CD14-positive monocyte (primary cell): ENCODE data around the gene MOB3A. TPM values are rescaled to one million over a fixed set of nuclear protein-coding genes. Genes with fewer than 3 reads are reported as not detected.
A peak's percentile ranks its signal among the peaks of the same experiment; 100 is the strongest.

ENCODE experiments used
- DNase-seq, 3 donors: peaks; one replicate each; pipeline ENCODE4 v3.0.0-alpha.2; 2011 to 2022
- H2AFZ ChIP-seq: 2 replicates; pipeline ENCODE4 v1.6.0; 2012; ENCODE audit warnings: mild to moderate bottlenecking, low read depth, low read length, inconsistent platforms; ENCODE audit not compliant: insufficient read depth, poor library complexity, severe bottlenecking
- H3K27ac ChIP-seq, 2 donors: 1 replicate in 1 of 2; 2 replicates in 1 of 2; pipeline ENCODE4 v1.5.1; 2012 to 2013; ENCODE audit warnings: low read length in 2 of 2, control low read depth in 1 of 2, inconsistent platforms in 1 of 2, low read depth in 1 of 2, mild to moderate bottlenecking in 1 of 2
- H3K27me3 ChIP-seq, 2 donors: one replicate each; pipeline versions ENCODE4 v1.6.0 to v1.6.1; 2011 to 2013; ENCODE audit warnings: low read length in 2 of 2; ENCODE audit not compliant: control insufficient read depth in 2 of 2, insufficient read depth in 2 of 2
- H3K36me3 ChIP-seq, 2 donors: replicated peaks in 1 of 2; 1 replicate in 1 of 2; 2 replicates in 1 of 2; pipeline versions ENCODE4 v1.5.1 to v1.6.1; 2012 to 2013; ENCODE audit warnings: low read length in 2 of 2, control low read depth in 1 of 2, inconsistent platforms in 1 of 2, mild to moderate bottlenecking in 1 of 2; ENCODE audit not compliant: insufficient read depth in 2 of 2, control insufficient read depth in 1 of 2
- H3K4me1 ChIP-seq, 2 donors: 1 replicate in 1 of 2; 2 replicates in 1 of 2; pipeline versions ENCODE4 v1.5.1 to v1.6.1; 2012 to 2013; ENCODE audit warnings: low read length in 2 of 2, control low read depth in 1 of 2, inconsistent platforms in 1 of 2, mild to moderate bottlenecking in 1 of 2, moderate library complexity in 1 of 2; ENCODE audit not compliant: insufficient read depth in 2 of 2, control insufficient read depth in 1 of 2
- H3K4me2 ChIP-seq: replicated peaks from 2 replicates; pipeline ENCODE3; 2012; ENCODE audit warnings: low read length, moderate library complexity, mild to moderate bottlenecking; ENCODE audit not compliant: poor library complexity, severe bottlenecking; ENCODE audit errors: extremely low read depth
- H3K4me3 ChIP-seq, 3 experiments: fragments of 200-600 bp in 1 of 3; sonication (generic) in 1 of 3; replicated peaks in 1 of 3; 1 replicate in 2 of 3; 2 replicates in 1 of 3; pipeline ENCODE4 v1.5.1; 2011 to 2013; ENCODE audit warnings: low read length in 3 of 3, mild to moderate bottlenecking in 3 of 3, control low read depth in 2 of 3, low read depth in 2 of 3, inconsistent platforms in 1 of 3, moderate library complexity in 1 of 3
- H3K79me2 ChIP-seq: 2 replicates; pipeline ENCODE4 v1.6.0; 2012; ENCODE audit warnings: mild to moderate bottlenecking, control low read depth, inconsistent platforms, low read length, moderate library complexity; ENCODE audit not compliant: insufficient read depth
- H3K9ac ChIP-seq: 2 replicates; pipeline ENCODE4 v1.6.0; 2017; ENCODE audit warnings: low read length, mild to moderate bottlenecking; ENCODE audit not compliant: insufficient read depth, poor library complexity, severe bottlenecking
- H3K9me3 ChIP-seq, 2 donors: replicated peaks in 1 of 2; 1 replicate in 1 of 2; 2 replicates in 1 of 2; pipeline versions ENCODE4 v1.5.1 to v1.6.1; 2012 to 2013; ENCODE audit warnings: low read length in 2 of 2, control low read depth in 1 of 2; ENCODE audit not compliant: control insufficient read depth in 1 of 2, insufficient read depth in 1 of 2
- H4K20me1 ChIP-seq: 2 replicates; pipeline ENCODE4 v1.6.0; 2012; ENCODE audit warnings: mild to moderate bottlenecking, low read length, control low read depth, moderate library complexity; ENCODE audit not compliant: insufficient read depth
- H3K27ac Mint-ChIP-seq, 7 donors: one replicate each; pipeline ENCODE4 v1.8.0; 2020; ENCODE audit warnings: mild to moderate bottlenecking in 7 of 7, mixed read lengths in 7 of 7, moderate library complexity in 6 of 7, inconsistent platforms in 2 of 7
- H3K27me3 Mint-ChIP-seq, 3 donors: one replicate each; pipeline ENCODE4 v1.8.0; 2021 to 2022; ENCODE audit warnings: low read depth in 3 of 3, mild to moderate bottlenecking in 3 of 3, mixed read lengths in 3 of 3, moderate library complexity in 3 of 3, inconsistent platforms in 1 of 3
- H3K36me3 Mint-ChIP-seq, 2 donors: one replicate each; pipeline ENCODE4 v1.8.0; 2020; ENCODE audit warnings: mixed read lengths in 2 of 2, inconsistent platforms in 1 of 2, mild to moderate bottlenecking in 1 of 2
- H3K4me1 Mint-ChIP-seq: one replicate; pipeline ENCODE4 v1.8.0; 2020; ENCODE audit warnings: mild to moderate bottlenecking, mixed read lengths
- H3K4me3 Mint-ChIP-seq, 2 donors: one replicate each; pipeline ENCODE4 v1.8.0; 2020; ENCODE audit warnings: mild to moderate bottlenecking in 2 of 2, mixed read lengths in 2 of 2, moderate library complexity in 1 of 2
- H3K9me3 Mint-ChIP-seq, 7 donors: one replicate each; pipeline ENCODE4 v1.8.0; 2020 to 2022; ENCODE audit warnings: mixed read lengths in 7 of 7, mild to moderate bottlenecking in 6 of 7, moderate library complexity in 6 of 7, inconsistent platforms in 2 of 7
- CTCF ChIP-seq: fragments of 200-600 bp; IDR thresholded peaks from one replicate; pipeline ENCODE4 v1.8.0; 2022; ENCODE audit warnings: antibody characterized with exemption, mild to moderate bottlenecking
- WGBS: methylation state at CpG from one replicate; pipeline ENCODE4 v1.1.5; 2013; ENCODE audit warnings: missing lambda C conversion rate; ENCODE audit not compliant: insufficient coverage; 5-methylcytosine and 5-hydroxymethylcytosine counted together
- intact Hi-C, 2 donors: fragments of 100-400 bp; cut with micrococcal nuclease; formaldehyde crosslinking; loops; one replicate each; pipeline versions ENCODE4 v1.15.0 to v1.15.1; 2023
- polyA plus RNA-seq, 3 donors: library from polyadenylated mRNA; depleted of rRNA in 1 of 3; unstranded in 2 of 3; stranded (reverse) in 1 of 3; fragments of 300-500 nt in 2 of 3; fragments of >200 nt in 1 of 3; fragmentation: Illumina TruSeq in 2 of 3; gene quantifications; 1 replicate in 2 of 3; 2 replicates in 1 of 3; pipeline ENCODE4 v1.2.3, GENCODE V29; 2012 to 2021

Gene MOB3A
- polyA plus RNA-seq, 3 donors: 60.5 to 179 (median 96.3) TPM

GRCh38 chr19:2111425-2111824 lies 15.3 kb upstream of the MOB3A start:
- no peak overlapping the region for H3K9ac ChIP-seq
- no peaks in the 10 kb centered on the region for H3K4me1 Mint-ChIP-seq
- H3K27ac Mint-ChIP-seq: peak overlapping the region in 2 of 7 donors; percentile 30 to 76
- peaks cover 60% of the 10 kb centered on the region for H4K20me1 ChIP-seq
- no peak overlapping the region for H3K27ac ChIP-seq
- peaks cover 96 to 99% of the 10 kb centered on the region in 2 donors for H3K36me3 ChIP-seq
- H3K79me2 ChIP-seq: no peaks in the 10 kb centered on the region
- H3K27me3 Mint-ChIP-seq: peaks cover 0 to 3% (median 2%) of the 10 kb centered on the region in 3 donors
- TF ChIP-seq CTCF: no peak
- H3K4me3 Mint-ChIP-seq: no peak overlapping the region
- no peaks in the 10 kb centered on the region for H3K4me1 ChIP-seq
- H3K9me3 ChIP-seq: peaks cover 2 to 4% of the 10 kb centered on the region in 2 donors
- intact Hi-C loops: no loop called here
- H3K4me3 ChIP-seq: no peak overlapping the region
- WGBS: 97% methylated on average over 13 of the region's 22 CpGs
- H3K9me3 Mint-ChIP-seq: peaks cover 0 to 7% (median 1%) of the 10 kb centered on the region in 7 donors
- DNase-seq: no peak
- peaks cover 72 to 95% of the 10 kb centered on the region in 2 donors for H3K36me3 Mint-ChIP-seq
- no peak overlapping the region for H3K4me2 ChIP-seq
- H3K27me3 ChIP-seq: no peaks in the 10 kb centered on the region
- no peak overlapping the region for H2AFZ ChIP-seq

GRCh38 chr19:2110822-2111221 lies 14.7 kb upstream of the MOB3A start:
- Mint-ChIP-seq H3K9me3 (peaks cover 0 to 12% (median 7%) of the 10 kb centered on the region in 7 donors), H3K27me3 (peaks cover 0 to 3% (median 2%) of the 10 kb centered on the region in 3 donors), H3K4me3 (no peak overlapping the region), H3K4me1 (no peaks in the 10 kb centered on the region), H3K36me3 (peaks cover 73 to 96% of the 10 kb centered on the region in 2 donors), H3K27ac (no peak overlapping the region)
- Histone ChIP-seq H4K20me1 (peaks cover 57% of the 10 kb centered on the region), H3K27ac (no peak overlapping the region), H3K27me3 (no peaks in the 10 kb centered on the region), H3K9ac (no peak overlapping the region), H3K4me2 (no peak overlapping the region), H3K9me3 (peaks cover 6 to 10% of the 10 kb centered on the region in 2 donors), H3K4me3 (no peak overlapping the region), H2AFZ (no peak overlapping the region), H3K79me2 (no peaks in the 10 kb centered on the region), H3K36me3 (peaks cover 96 to 99% of the 10 kb centered on the region in 2 donors), H3K4me1 (no peaks in the 10 kb centered on the region)
- 98% methylated on average over 13 of the region's 13 CpGs for WGBS
- DNase-seq: no peak
- no peak for TF ChIP-seq CTCF
- intact Hi-C loops: no loop called here
